ENCODE results near the gene INPP5J. TPM values are rescaled to one million over a fixed set of nuclear protein-coding genes. Genes with fewer than 3 reads are reported as not detected.
"Not testable (repeated sequence)": the region's sequence is repeated elsewhere in the genome, so short reads cannot be mapped to it uniquely, and the experiment has no call there.

INPP5J gene
- total RNA-seq, 2 donors from 2014 or later, result 0.19 TPM; not detected in 1

- H3K27ac Mint-ChIP-seq, result no peak overlapping the region
- H3K9me3 Mint-ChIP-seq, result no peaks in the 10 kb centered on the region
- no peaks in the 10 kb centered on the region for H3K27me3 Mint-ChIP-seq
- H3K4me3 Mint-ChIP-seq, result no peak overlapping the region
- H3K36me3 Mint-ChIP-seq, result no peaks in the 10 kb centered on the region
- DNase-seq (ENCODE audit: low spot score) (no peak), ATAC-seq (no peak)
- peaks cover 10 to 12% of the 10 kb centered on the region in 2 donors for H3K4me1 Mint-ChIP-seq (ENCODE audit: low read depth in 2 of 2)
Measured at GRCh38 chr22:31103111-31103510, 19.7 kb upstream of the INPP5J start.

- Mint-ChIP-seq H3K27me3 (no peaks in the 10 kb centered on the region), H3K36me3 (no peaks in the 10 kb centered on the region), H3K4me3 (no peak overlapping the region), H3K27ac (no peak overlapping the region), H3K4me1 (ENCODE audit: low read depth in 2 of 2) (peaks cover 10 to 12% of the 10 kb centered on the region in 2 donors), H3K9me3 (no peaks in the 10 kb centered on the region)
- no peak for ATAC-seq
- DNase-seq (ENCODE audit: low spot score), result peak; percentile 58
Measured at GRCh38 chr22:31103899-31104694, 18.7 kb upstream of the INPP5J start.

GRCh38 chr22:31104869-31105268 is 17.9 kb upstream of the INPP5J start:
- Mint-ChIP-seq H3K4me1 (ENCODE audit: low read depth in 2 of 2) (peaks cover 10 to 12% of the 10 kb centered on the region in 2 donors), H3K27me3 (no peaks in the 10 kb centered on the region), H3K36me3 (no peaks in the 10 kb centered on the region), H3K27ac (no peak overlapping the region), H3K4me3 (no peak overlapping the region), H3K9me3 (no peaks in the 10 kb centered on the region)
- ATAC-seq, result no peak
- DNase-seq (ENCODE audit: low spot score), result peak; percentile 48

GRCh38 chr22:31105282-31105929 is 17.4 kb upstream of the INPP5J start:
- Mint-ChIP-seq H3K27ac (no peak overlapping the region), H3K27me3 (no peaks in the 10 kb centered on the region)

GRCh38 chr22:31106001-31106571 is 16.7 kb upstream of the INPP5J start:
- DNase-seq (ENCODE audit: low spot score), result peak; percentile 49
- Mint-ChIP-seq H3K4me3 (peak overlapping the region; percentile 88), H3K9me3 (no peaks in the 10 kb centered on the region), H3K27ac (no peak overlapping the region), H3K27me3 (no peaks in the 10 kb centered on the region), H3K36me3 (no peaks in the 10 kb centered on the region), H3K4me1 (ENCODE audit: low read depth in 2 of 2) (peaks cover 10 to 12% of the 10 kb centered on the region in 2 donors)
- no peak for ATAC-seq

More at GRCh38 chr22:31105282-31105929, 17.4 kb upstream of the INPP5J start:
- Mint-ChIP-seq H3K36me3 (no peaks in the 10 kb centered on the region), H3K9me3 (no peaks in the 10 kb centered on the region), H3K4me1 (ENCODE audit: low read depth in 2 of 2) (peaks cover 10 to 12% of the 10 kb centered on the region in 2 donors), H3K4me3 (no peak overlapping the region)
- peak; percentile 16 for DNase-seq (ENCODE audit: low spot score)
- no peak for ATAC-seq

- Mint-ChIP-seq H3K4me1 (ENCODE audit: low read depth in 2 of 2) (peaks cover 10 to 12% of the 10 kb centered on the region in 2 donors), H3K4me3 (peak overlapping the region; percentile 88), H3K9me3 (no peaks in the 10 kb centered on the region), H3K36me3 (no peaks in the 10 kb centered on the region), H3K27ac (peak overlapping the region in 1 of 2 donors; percentile 86), H3K27me3 (no peaks in the 10 kb centered on the region)
- DNase-seq (ENCODE audit: low spot score) (no peak), ATAC-seq (no peak)
Measured at GRCh38 chr22:31106731-31107177, 16.0 kb upstream of the INPP5J start.

- Mint-ChIP-seq H3K27ac (peak within 1 kb of the TSS; percentile 31 to 86), H3K36me3 (no peaks in the 10 kb centered on the region), H3K27me3 (no peaks in the 10 kb centered on the region), H3K9me3 (no peaks in the 10 kb centered on the region), H3K4me1 (ENCODE audit: low read depth in 2 of 2) (peaks cover 10 to 12% of the 10 kb centered on the region in 2 donors), H3K4me3 (peak within 1 kb of the TSS; percentile 88)
- peak; percentile 98 to 99 for ATAC-seq
- DNase-seq (ENCODE audit: low spot score), result peak; percentile 93
Measured at GRCh38 chr22:31107178-31107893, 15.4 kb upstream of the INPP5J start, which contains the start of gene SELENOM. TSS of gene SELENOM (minus strand) at chr22:31107568. CDS start at chr22:31107505, 63 bp downstream.

GRCh38 chr22:31107894-31108218 is 14.9 kb upstream of the INPP5J start:
- peak overlapping the region; percentile 31 to 86 for H3K27ac Mint-ChIP-seq
- ATAC-seq (peak; percentile 1 to 3), DNase-seq (ENCODE audit: low spot score) (no peak)
- H3K4me1 Mint-ChIP-seq (ENCODE audit: low read depth in 2 of 2), result peaks cover 10 to 12% of the 10 kb centered on the region in 2 donors
- no peaks in the 10 kb centered on the region for H3K36me3 Mint-ChIP-seq
- H3K27me3 Mint-ChIP-seq, result no peaks in the 10 kb centered on the region
- peak overlapping the region; percentile 88 for H3K4me3 Mint-ChIP-seq
- no peaks in the 10 kb centered on the region for H3K9me3 Mint-ChIP-seq

- H3K4me3 Mint-ChIP-seq; H3K9me3 Mint-ChIP-seq; H3K27me3 Mint-ChIP-seq; H3K27ac Mint-ChIP-seq; H3K36me3 Mint-ChIP-seq; H3K4me1 Mint-ChIP-seq (ENCODE audit: low read depth in 2 of 2); ATAC-seq; DNase-seq (ENCODE audit: low spot score): not testable (repeated sequence)
Measured at GRCh38 chr22:31112547-31113091, 10.1 kb upstream of the INPP5J start.

- Mint-ChIP-seq H3K4me1 (ENCODE audit: low read depth in 2 of 2) (peaks cover 0 to 5% of the 10 kb centered on the region in 2 donors), H3K36me3 (no peaks in the 10 kb centered on the region), H3K9me3 (no peaks in the 10 kb centered on the region), H3K27ac (no peak overlapping the region), H3K4me3 (no peak overlapping the region), H3K27me3 (no peaks in the 10 kb centered on the region)
- ATAC-seq (peak in 1 of 2 donors; percentile 31), DNase-seq (ENCODE audit: low spot score) (peak; percentile 26)
Measured at GRCh38 chr22:31118046-31118820, 4.5 kb upstream of the INPP5J start.

GRCh38 chr22:31119026-31119717 is 3.6 kb upstream of the INPP5J start:
- no peak overlapping the region for H3K4me3 Mint-ChIP-seq
- DNase-seq (ENCODE audit: low spot score), result no peak
- H3K9me3 Mint-ChIP-seq, result no peaks in the 10 kb centered on the region
- H3K27ac Mint-ChIP-seq, result no peak overlapping the region
- no peaks in the 10 kb centered on the region for H3K36me3 Mint-ChIP-seq
- peaks cover 0 to 5% of the 10 kb centered on the region in 2 donors for H3K4me1 Mint-ChIP-seq (ENCODE audit: low read depth in 2 of 2)
- ATAC-seq, result no peak
- H3K27me3 Mint-ChIP-seq, result no peaks in the 10 kb centered on the region

- Mint-ChIP-seq H3K9me3 (no peaks in the 10 kb centered on the region), H3K27ac (no peak overlapping the region), H3K27me3 (no peaks in the 10 kb centered on the region), H3K36me3 (no peaks in the 10 kb centered on the region), H3K4me3 (no peak overlapping the region), H3K4me1 (ENCODE audit: low read depth in 2 of 2) (peaks cover 0 to 5% of the 10 kb centered on the region in 2 donors)
- no peak for ATAC-seq
- DNase-seq (ENCODE audit: low spot score), result no peak
Measured at GRCh38 chr22:31120230-31120629, 2.5 kb upstream of the INPP5J start.

All from natural killer cell treated with Interleukin-12 subunit alpha and Interleukin-12 subunit beta and Interleukin-15 and Interleukin-18, amount 100 ng/mL, for 72 hours (primary cell).